Keratinocyte (primary cell): ENCODE results near the gene OPN1MW. TPM values are rescaled to one million over a fixed set of nuclear protein-coding genes. Genes with fewer than 3 reads are reported as not detected.
"Not testable (repeated sequence)": the region's sequence is repeated elsewhere in the genome, so short reads cannot be mapped to it uniquely, and the experiment has no call there.

Source experiments
- DNase-seq: peaks from one replicate; pipeline ENCODE4 v3.0.0-alpha.2; 2011; ENCODE audit warnings: low read depth, missing footprints, low spot score
- FAIRE-seq: peaks from 2 replicates; lab custom pipeline; 2011; peaks lifted over from hg19 to GRCh38; lab: Jason Lieb, UNC
- H2AFZ ChIP-seq: 2 replicates; pipeline ENCODE4 v1.6.0; 2012; ENCODE audit warnings: low read length, control low read depth, inconsistent platforms; ENCODE audit not compliant: control insufficient read depth
- H3K27ac ChIP-seq: 2 replicates; pipeline ENCODE4 v1.5.1; 2011; ENCODE audit warnings: low read length; ENCODE audit not compliant: control insufficient read depth, insufficient read depth
- H3K27me3 ChIP-seq: 3 replicates; pipeline ENCODE4 v1.6.0; 2011; ENCODE audit warnings: low read length; ENCODE audit not compliant: control insufficient read depth, insufficient read depth; ENCODE audit errors: extremely low read depth
- H3K36me3 ChIP-seq, 2 experiments: 2 replicates in 1 of 2; 3 replicates in 1 of 2; pipeline ENCODE4 v1.5.1; 2011; ENCODE audit warnings: low read length in 2 of 2, mild to moderate bottlenecking in 1 of 2; ENCODE audit not compliant: control insufficient read depth in 2 of 2, insufficient read depth in 2 of 2; ENCODE audit errors: extremely low read depth in 1 of 2
- H3K4me1 ChIP-seq: 3 replicates; pipeline ENCODE4 v1.5.1; 2011; ENCODE audit warnings: low read length; ENCODE audit not compliant: control insufficient read depth, insufficient read depth; ENCODE audit errors: extremely low read depth
- H3K4me2 ChIP-seq: 3 replicates; pipeline ENCODE4 v1.6.0; 2011; ENCODE audit warnings: low read depth, low read length; ENCODE audit not compliant: control insufficient read depth, insufficient read depth; ENCODE audit errors: extremely low read depth
- H3K4me3 ChIP-seq, 3 experiments: fragments of 200-600 bp in 1 of 3; sonication (generic) in 1 of 3; 2 replicates in 2 of 3; 3 replicates in 1 of 3; pipeline ENCODE4 v1.5.1; 2011 to 2016; ENCODE audit warnings: low read length in 3 of 3, mild to moderate bottlenecking in 3 of 3, control low read depth in 2 of 3, inconsistent platforms in 1 of 3, low read depth in 1 of 3, mixed read lengths in 1 of 3, mixed run types in 1 of 3, moderate library complexity in 1 of 3; ENCODE audit not compliant: control insufficient read depth in 2 of 3, insufficient read depth in 2 of 3; ENCODE audit errors: extremely low read depth in 1 of 3
- H3K79me2 ChIP-seq: 2 replicates; pipeline ENCODE4 v1.6.0; 2012; ENCODE audit warnings: low read length; ENCODE audit not compliant: control insufficient read depth, insufficient read depth
- H3K9ac ChIP-seq: 3 replicates; pipeline ENCODE4 v1.6.0; 2011; ENCODE audit warnings: low read length; ENCODE audit not compliant: control insufficient read depth, insufficient read depth; ENCODE audit errors: extremely low read depth
- H3K9me1 ChIP-seq: 3 replicates; pipeline ENCODE4 v1.6.0; 2011; ENCODE audit warnings: low read length; ENCODE audit not compliant: control insufficient read depth, insufficient read depth; ENCODE audit errors: extremely low read depth
- H3K9me3 ChIP-seq: 2 replicates; pipeline ENCODE4 v1.5.1; 2012; ENCODE audit warnings: low read depth, low read length; ENCODE audit not compliant: control insufficient read depth
- H4K20me1 ChIP-seq: 3 replicates; pipeline ENCODE4 v1.6.0; 2011; ENCODE audit warnings: low read length; ENCODE audit not compliant: control insufficient read depth, insufficient read depth; ENCODE audit errors: extremely low read depth
- dilution Hi-C: fragments of 300-500 bp; cut with MboI; formaldehyde crosslinking; loops from one replicate; pipeline ENCODE4 v1.7.0; 2020; ENCODE audit warnings: low sequenced_read_pairs; ENCODE audit not compliant: extremely low pct_ligation_motif_present
- polyA plus RNA-seq, 5 experiments: library from polyadenylated mRNA; depleted of rRNA in 3 of 5; stranded (reverse) in 3 of 5; stranded (forward) in 1 of 5; unstranded in 1 of 5; fragments of >200 nt; gene quantifications; 1 replicate in 1 of 5; 2 replicates in 3 of 5; 3 replicates in 1 of 5; pipeline versions ENCODE4 v1.2.1 to v1.2.3, GENCODE V29; 2011 to 2012; ENCODE audit warnings: missing spikeins in 2 of 5, low read depth in 1 of 5, low replicate concordance in 1 of 5

OPN1MW gene
- polyA plus RNA-seq, 1 donor (not counting 4 experiments of a cell fraction or from before 2014, with no cell fraction given): not detected

DNA sequence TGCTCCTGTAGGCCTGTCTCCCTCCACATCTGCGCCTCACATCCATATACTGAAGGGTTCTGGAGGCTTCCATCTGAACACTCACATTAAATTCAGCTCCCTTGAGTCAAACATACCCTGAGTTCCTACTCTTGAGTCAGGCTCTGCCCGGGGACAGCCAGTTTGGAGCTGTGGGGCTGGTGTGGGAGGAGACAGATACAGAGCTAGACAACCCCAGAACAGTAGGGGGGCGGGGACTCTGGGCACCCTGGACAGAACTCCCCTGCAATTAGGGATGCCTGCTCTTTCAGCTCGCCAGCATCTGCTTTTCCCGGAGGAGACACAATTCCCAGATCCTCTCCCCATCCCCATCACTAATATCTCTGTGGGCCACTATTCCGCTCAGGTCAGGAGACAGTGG, 42.9 kb downstream of the OPN1MW start:
- H4K20me1 ChIP-seq, H2AFZ ChIP-seq, H3K27ac ChIP-seq, H3K9me3 ChIP-seq, H3K4me2 ChIP-seq, DNase-seq, H3K79me2 ChIP-seq, H3K4me3 ChIP-seq, dilution Hi-C loops, H3K27me3 ChIP-seq, FAIRE-seq, H3K9ac ChIP-seq, H3K4me1 ChIP-seq, H3K9me1 ChIP-seq, H3K36me3 ChIP-seq: not testable (repeated sequence)

DNA sequence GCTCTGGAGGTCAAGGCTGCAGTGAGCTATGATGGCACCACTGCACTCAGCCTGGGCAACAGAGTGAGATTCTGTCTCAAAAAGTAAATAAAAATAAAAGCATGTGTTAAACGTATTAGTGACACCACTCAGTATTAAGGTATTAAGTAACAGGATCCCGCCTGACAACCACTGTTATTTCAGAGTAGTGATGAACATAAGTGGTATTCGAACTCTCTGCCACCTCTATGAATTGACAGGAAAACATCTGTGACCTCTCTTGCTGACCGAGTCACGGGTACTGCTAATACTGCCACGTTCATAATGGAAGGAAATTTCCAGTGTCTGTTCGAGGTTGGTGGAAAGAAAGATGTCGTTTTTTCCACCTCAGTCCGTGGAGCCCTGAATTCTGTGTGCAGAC, 44.3 kb downstream of the OPN1MW start:
- H3K9me1 ChIP-seq, H3K9me3 ChIP-seq, H3K4me3 ChIP-seq, H3K4me1 ChIP-seq, dilution Hi-C loops, DNase-seq, H3K4me2 ChIP-seq, H3K27me3 ChIP-seq, H2AFZ ChIP-seq, FAIRE-seq, H3K27ac ChIP-seq, H3K79me2 ChIP-seq, H3K9ac ChIP-seq, H4K20me1 ChIP-seq, H3K36me3 ChIP-seq: not testable (repeated sequence)

DNA sequence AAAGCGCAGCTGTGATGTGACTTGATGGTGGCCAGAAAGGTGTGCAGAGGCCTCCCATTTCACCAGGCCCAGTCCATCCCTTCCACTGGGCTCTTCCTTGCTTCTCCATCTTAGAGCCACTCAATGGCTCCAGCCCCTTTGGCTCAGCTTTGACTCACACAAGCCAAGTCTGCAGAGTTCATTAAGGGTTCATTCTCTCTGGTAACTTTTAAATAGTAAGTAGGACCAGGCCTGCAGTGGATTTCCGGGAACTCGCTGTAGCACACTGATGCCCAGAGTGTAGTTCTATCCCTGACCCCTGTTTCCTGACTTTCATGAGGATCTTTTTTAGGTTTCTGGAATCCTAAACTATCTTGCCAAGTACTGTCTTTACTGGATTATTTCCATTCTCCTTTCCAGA, 49.0 kb downstream of the OPN1MW start:
- DNase-seq, FAIRE-seq: not testable (repeated sequence)

DNA sequence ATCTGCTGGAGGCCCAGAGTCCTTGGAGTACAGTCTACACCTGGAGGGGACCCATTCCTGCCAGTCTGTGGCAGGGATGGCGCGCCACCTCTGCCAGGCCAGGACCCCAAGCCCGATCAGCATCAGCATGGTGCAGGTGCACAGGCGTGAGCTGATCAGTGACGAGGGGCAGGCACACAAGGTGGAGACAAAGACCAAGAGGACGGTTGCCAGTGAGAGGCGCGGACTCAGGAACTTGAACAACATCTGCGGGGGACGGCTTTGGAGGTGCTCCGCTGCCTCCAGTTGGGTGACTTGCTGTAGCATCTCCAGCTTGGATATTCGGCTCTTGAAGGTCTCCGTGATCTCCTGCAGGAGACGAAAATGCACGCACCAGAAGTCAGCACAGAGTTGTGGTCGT, 51.2 kb downstream of the OPN1MW start:
- H3K9me3 ChIP-seq, H3K27me3 ChIP-seq, H3K4me2 ChIP-seq, H3K4me1 ChIP-seq, DNase-seq, H3K79me2 ChIP-seq, H3K9ac ChIP-seq, FAIRE-seq, H2AFZ ChIP-seq, dilution Hi-C loops, H3K27ac ChIP-seq, H3K9me1 ChIP-seq, H3K36me3 ChIP-seq, H3K4me3 ChIP-seq, H4K20me1 ChIP-seq: not testable (repeated sequence)

More for the DNA sequence above, 49.0 kb downstream of the OPN1MW start:
- H3K4me2 ChIP-seq, H3K36me3 ChIP-seq, H2AFZ ChIP-seq, H4K20me1 ChIP-seq, H3K4me1 ChIP-seq, H3K9me1 ChIP-seq, H3K79me2 ChIP-seq, H3K9me3 ChIP-seq, H3K27me3 ChIP-seq, H3K4me3 ChIP-seq, dilution Hi-C loops, H3K9ac ChIP-seq, H3K27ac ChIP-seq: not testable (repeated sequence)

DNA sequence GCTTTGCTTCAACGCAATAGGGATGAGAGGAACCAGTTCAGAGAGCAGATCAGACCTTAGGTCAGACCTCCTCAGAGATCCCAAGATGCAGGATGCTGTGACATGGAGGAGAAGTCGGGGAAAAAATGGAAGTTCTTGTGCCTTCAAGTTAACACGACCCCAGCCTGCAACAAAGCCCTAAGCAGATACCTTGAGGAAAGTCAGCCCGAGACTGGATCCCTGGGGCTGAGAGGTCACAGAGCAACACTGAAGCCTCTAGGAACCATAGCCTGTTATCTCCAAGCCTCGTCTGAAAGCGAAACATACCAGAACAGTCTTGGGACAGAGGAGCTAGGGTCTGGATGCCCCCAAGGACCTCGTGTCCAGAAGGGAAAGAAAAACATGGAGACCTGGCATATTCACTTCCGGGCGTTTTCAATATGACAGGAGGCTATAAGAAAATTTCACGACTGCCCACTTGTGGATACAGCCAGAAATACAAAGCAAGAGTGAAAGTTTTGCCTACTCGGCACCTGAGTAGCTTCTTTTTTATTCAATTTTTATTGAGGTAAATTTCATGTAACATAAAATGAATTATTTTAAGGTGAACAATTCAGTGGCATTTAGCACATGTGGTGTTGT, 56.7 kb downstream of the OPN1MW start:
- dilution Hi-C loops, FAIRE-seq, H3K36me3 ChIP-seq: not testable (repeated sequence)

More for the DNA sequence above, 56.7 kb downstream of the OPN1MW start:
- H3K79me2 ChIP-seq, H3K27ac ChIP-seq, H3K9me3 ChIP-seq, DNase-seq, H3K9me1 ChIP-seq, H4K20me1 ChIP-seq, H3K4me2 ChIP-seq, H3K4me1 ChIP-seq, H3K9ac ChIP-seq, H2AFZ ChIP-seq, H3K27me3 ChIP-seq, H3K4me3 ChIP-seq: not testable (repeated sequence)
